ENCODE data around the gene OSBPL3.

DNA sequence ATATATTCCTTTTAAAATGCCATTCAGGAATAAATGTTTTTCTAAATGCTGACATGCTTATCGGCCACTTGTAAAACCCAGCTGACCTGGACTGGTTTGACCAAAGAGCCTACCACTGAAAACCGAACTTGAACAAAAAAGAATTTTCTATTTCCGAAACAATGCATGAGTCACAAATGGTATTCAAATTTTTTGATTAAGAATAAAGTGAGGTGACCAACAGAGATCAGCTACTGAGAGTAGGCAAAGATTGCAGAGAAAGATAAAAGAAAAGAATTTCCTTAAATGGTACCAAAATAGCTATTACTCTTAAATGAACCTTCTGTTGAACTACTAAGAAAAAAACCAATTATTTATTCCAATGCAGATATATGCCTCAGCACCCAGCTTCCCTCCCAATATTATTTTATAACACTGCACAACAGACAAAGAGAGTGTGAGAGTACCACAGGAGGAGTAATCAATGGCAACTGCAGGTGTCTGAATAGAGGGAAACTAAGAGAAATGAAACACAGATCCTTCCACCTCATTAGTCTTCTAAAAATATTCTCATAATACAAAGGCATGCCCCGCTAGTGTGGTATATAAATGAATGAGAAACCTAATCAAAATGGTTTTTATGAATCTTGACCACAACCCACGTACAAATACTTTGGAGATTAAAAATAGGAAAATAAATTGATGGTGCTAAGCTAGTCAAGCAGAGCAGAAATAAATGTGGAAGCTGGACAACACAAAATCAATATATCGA, 20.1 kb downstream of the OSBPL3 start:
- no peak for TF ChIP-seq EZH2 (IDR thresholded peaks at IDR 0.05; ENCODE audit: borderline replicate concordance, low read length)
- TF ChIP-seq, protein P1, sequence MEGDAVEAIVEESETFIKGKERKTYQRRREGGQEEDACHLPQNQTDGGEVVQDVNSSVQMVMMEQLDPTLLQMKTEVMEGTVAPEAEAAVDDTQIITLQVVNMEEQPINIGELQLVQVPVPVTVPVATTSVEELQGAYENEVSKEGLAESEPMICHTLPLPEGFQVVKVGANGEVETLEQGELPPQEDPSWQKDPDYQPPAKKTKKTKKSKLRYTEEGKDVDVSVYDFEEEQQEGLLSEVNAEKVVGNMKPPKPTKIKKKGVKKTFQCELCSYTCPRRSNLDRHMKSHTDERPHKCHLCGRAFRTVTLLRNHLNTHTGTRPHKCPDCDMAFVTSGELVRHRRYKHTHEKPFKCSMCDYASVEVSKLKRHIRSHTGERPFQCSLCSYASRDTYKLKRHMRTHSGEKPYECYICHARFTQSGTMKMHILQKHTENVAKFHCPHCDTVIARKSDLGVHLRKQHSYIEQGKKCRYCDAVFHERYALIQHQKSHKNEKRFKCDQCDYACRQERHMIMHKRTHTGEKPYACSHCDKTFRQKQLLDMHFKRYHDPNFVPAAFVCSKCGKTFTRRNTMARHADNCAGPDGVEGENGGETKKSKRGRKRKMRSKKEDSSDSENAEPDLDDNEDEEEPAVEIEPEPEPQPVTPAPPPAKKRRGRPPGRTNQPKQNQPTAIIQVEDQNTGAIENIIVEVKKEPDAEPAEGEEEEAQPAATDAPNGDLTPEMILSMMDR (conservative IDR thresholded peaks at IDR 0.05 in 1 of 2, IDR thresholded peaks at IDR 0.05 in 1 of 2; ENCODE audit: extremely low read depth in 1 of 2, insufficient read depth in 1 of 2, low read depth in 1 of 2, low read length in 2 of 2): no peak

All from mammary epithelial cell (primary cell).